ENCODE data around the gene POLE4. TPM values are rescaled to one million over a fixed set of nuclear protein-coding genes. Genes with fewer than 3 reads are reported as not detected.
A peak's percentile ranks its signal among the peaks of the same experiment; 100 is the strongest.

Gene POLE4
- total and polyA plus RNA-seq, 9 of the 15 experiments (the other 6 are each of a cell fraction or from before 2014, with no cell fraction given): 25.7 to 73.7 (median 57.3) TPM

GRCh38 chr2:74982577-74982976 is 24.1 kb downstream of the POLE4 start (continued):
- no peak for TF ChIP-seq ZNF316 (IDR thresholded peaks at IDR 0.05)
- TF ChIP-seq CHD7 (IDR thresholded peaks at IDR 0.05; ENCODE audit: low read depth, low read length): no peak
- TF ChIP-seq, protein P1, sequence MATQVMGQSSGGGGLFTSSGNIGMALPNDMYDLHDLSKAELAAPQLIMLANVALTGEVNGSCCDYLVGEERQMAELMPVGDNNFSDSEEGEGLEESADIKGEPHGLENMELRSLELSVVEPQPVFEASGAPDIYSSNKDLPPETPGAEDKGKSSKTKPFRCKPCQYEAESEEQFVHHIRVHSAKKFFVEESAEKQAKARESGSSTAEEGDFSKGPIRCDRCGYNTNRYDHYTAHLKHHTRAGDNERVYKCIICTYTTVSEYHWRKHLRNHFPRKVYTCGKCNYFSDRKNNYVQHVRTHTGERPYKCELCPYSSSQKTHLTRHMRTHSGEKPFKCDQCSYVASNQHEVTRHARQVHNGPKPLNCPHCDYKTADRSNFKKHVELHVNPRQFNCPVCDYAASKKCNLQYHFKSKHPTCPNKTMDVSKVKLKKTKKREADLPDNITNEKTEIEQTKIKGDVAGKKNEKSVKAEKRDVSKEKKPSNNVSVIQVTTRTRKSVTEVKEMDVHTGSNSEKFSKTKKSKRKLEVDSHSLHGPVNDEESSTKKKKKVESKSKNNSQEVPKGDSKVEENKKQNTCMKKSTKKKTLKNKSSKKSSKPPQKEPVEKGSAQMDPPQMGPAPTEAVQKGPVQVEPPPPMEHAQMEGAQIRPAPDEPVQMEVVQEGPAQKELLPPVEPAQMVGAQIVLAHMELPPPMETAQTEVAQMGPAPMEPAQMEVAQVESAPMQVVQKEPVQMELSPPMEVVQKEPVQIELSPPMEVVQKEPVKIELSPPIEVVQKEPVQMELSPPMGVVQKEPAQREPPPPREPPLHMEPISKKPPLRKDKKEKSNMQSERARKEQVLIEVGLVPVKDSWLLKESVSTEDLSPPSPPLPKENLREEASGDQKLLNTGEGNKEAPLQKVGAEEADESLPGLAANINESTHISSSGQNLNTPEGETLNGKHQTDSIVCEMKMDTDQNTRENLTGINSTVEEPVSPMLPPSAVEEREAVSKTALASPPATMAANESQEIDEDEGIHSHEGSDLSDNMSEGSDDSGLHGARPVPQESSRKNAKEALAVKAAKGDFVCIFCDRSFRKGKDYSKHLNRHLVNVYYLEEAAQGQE (IDR thresholded peaks at IDR 0.05; ENCODE audit: borderline replicate concordance): peak; percentile 31; the same call in 1 of the 2 replicates
- TF ChIP-seq, protein P1 (CRISPR knock-in tag; IDR thresholded peaks at IDR 0.05; ENCODE audit: low read depth): no peak
- TF ChIP-seq SMARCA4 (IDR thresholded peaks at IDR 0.05): no peak
- peak; percentile 33 to 51 (median 34); a peak in 4 of 6 replicates for TF ChIP-seq CTCF (IDR thresholded peaks at IDR 0.05 in 2 of 3, conservative IDR thresholded peaks at IDR 0.05 in 1 of 3; ENCODE audit: insufficient read depth in 2 of 3, low read depth in 1 of 3, low read length in 3 of 3)

All from K562 (cell line).